ENCODE data around the gene TASOR. TPM values are rescaled to one million over a fixed set of nuclear protein-coding genes. Genes with fewer than 3 reads are reported as not detected.
"Not testable (repeated sequence)": the region's sequence is repeated elsewhere in the genome, so short reads cannot be mapped to it uniquely, and the experiment has no call there.

The TASOR gene
- total RNA-seq, 1 experiment from 2014 or later, result 37.2 TPM

DNA sequence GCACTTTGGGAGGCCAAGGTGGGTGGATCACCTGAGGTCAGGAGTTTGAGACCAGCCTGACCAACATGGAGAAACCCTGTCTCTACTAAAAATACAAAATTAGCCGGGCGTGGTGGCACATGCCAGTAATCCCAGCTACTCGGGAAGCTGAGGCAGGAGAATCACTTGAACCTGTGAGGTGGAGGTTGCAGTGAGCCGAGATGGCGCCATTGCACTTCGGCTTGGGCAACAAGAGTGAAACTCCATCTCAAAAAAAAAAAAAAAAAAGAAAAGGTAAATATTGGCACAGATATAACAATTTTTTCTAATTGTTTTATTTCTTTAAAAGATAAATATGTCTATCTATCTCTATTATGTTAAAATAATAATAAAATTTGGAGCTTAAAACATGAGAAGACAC lies 24.3 kb upstream of the TASOR start:
- H3K9me3 Mint-ChIP-seq; H4K5ac ChIP-seq (ENCODE audit: insufficient read length, low read depth, low read length); H2BK15ac ChIP-seq (ENCODE audit: low read depth, low read length); H2BK5ac ChIP-seq (ENCODE audit: insufficient read length, low read length); H3K27ac Mint-ChIP-seq; H3K23me2 ChIP-seq (ENCODE audit: insufficient read length, low read depth, low read length, poor library complexity, severe bottlenecking); H3K27me3 Mint-ChIP-seq (ENCODE audit: low read depth); H3K18ac ChIP-seq (ENCODE audit: insufficient read length, low read depth, low read length); H2BK120ac ChIP-seq (ENCODE audit: low read depth, low read length, poor library complexity, severe bottlenecking); H3K4me1 Mint-ChIP-seq; H3K79me2 ChIP-seq (ENCODE audit: insufficient read depth, low read length); H4K8ac ChIP-seq (replicated peaks; ENCODE audit: insufficient read length, low read depth, low read length); H3K79me1 ChIP-seq (ENCODE audit: insufficient read depth, low read depth, low read length, poor library complexity, severe bottlenecking); H3K23ac ChIP-seq (ENCODE audit: insufficient read length, low read depth, low read length); H3T11ph ChIP-seq (ENCODE audit: low read length); H3K4me1 ChIP-seq (ENCODE audit: insufficient read depth, low read length); DNase-seq; H3K36me3 Mint-ChIP-seq (ENCODE audit: insufficient read depth in 1 of 3, low read depth in 3 of 3); H2BK12ac ChIP-seq (ENCODE audit: insufficient read length, low read depth, low read length); H3K4me2 ChIP-seq (ENCODE audit: insufficient read depth, insufficient read length, low read length); H4K20me1 ChIP-seq (ENCODE audit: control insufficient read depth, insufficient read depth, insufficient read length); H2AFZ ChIP-seq (ENCODE audit: low read length); H2AK5ac ChIP-seq (ENCODE audit: insufficient read length, low read length); H3K27me3 ChIP-seq (ENCODE audit: insufficient read depth, low read length); H3K4me3 Mint-ChIP-seq; H3K9me3 ChIP-seq (ENCODE audit: control insufficient read depth, low read depth, low read length); H3K14ac ChIP-seq (ENCODE audit: insufficient read depth, low read length); H3K27ac ChIP-seq (ENCODE audit: insufficient read length, low read depth, low read length); H2BK20ac ChIP-seq (ENCODE audit: low read depth, low read length, poor library complexity, severe bottlenecking); H4K91ac ChIP-seq (ENCODE audit: insufficient read length, low read depth, low read length); H3K4ac ChIP-seq (ENCODE audit: low read depth, low read length); H3K56ac ChIP-seq (ENCODE audit: insufficient read length, low read depth, low read length); H3K9ac ChIP-seq (ENCODE audit: extremely low read depth, insufficient read length, low read length): not testable (repeated sequence)
- no CpG with 5 or more reads among the region's 6 CpGs for WGBS (ENCODE audit: extremely low coverage, insufficient read length, low lambda C conversion rate)
- TF ChIP-seq, protein P1, sequence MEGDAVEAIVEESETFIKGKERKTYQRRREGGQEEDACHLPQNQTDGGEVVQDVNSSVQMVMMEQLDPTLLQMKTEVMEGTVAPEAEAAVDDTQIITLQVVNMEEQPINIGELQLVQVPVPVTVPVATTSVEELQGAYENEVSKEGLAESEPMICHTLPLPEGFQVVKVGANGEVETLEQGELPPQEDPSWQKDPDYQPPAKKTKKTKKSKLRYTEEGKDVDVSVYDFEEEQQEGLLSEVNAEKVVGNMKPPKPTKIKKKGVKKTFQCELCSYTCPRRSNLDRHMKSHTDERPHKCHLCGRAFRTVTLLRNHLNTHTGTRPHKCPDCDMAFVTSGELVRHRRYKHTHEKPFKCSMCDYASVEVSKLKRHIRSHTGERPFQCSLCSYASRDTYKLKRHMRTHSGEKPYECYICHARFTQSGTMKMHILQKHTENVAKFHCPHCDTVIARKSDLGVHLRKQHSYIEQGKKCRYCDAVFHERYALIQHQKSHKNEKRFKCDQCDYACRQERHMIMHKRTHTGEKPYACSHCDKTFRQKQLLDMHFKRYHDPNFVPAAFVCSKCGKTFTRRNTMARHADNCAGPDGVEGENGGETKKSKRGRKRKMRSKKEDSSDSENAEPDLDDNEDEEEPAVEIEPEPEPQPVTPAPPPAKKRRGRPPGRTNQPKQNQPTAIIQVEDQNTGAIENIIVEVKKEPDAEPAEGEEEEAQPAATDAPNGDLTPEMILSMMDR (conservative IDR thresholded peaks at IDR 0.05), result peak; percentile 53

Data from H9 (cell line).